Activated T-helper 2 cell treated with anti-CD3 and anti-CD28 coated beads, Interferon-gamma antibody, Interleukin-2, Interleukin-4, amounts not matched to agents 10 μg/mL and 5 μg/mL and 100 μg/mL, durations not matched to agents 14 hours and 24 hours and 36 hours (primary cell): ENCODE results near the gene CCDC47. TPM values are rescaled to one million over a fixed set of nuclear protein-coding genes. Genes with fewer than 3 reads are reported as not detected.

Experiments used
- DNase-seq: peaks from one replicate; pipeline ENCODE4 v3.0.0; 2021; ENCODE audit warnings: low spot score
- H3K27ac Mint-ChIP-seq: one replicate; pipeline ENCODE4 v1.8.0; 2021; ENCODE audit warnings: mixed read lengths
- H3K27me3 Mint-ChIP-seq: one replicate; pipeline ENCODE4 v1.8.0; 2021; ENCODE audit warnings: low read depth, mixed read lengths
- H3K36me3 Mint-ChIP-seq: one replicate; pipeline ENCODE4 v1.8.0; 2021; ENCODE audit warnings: low read depth, mixed read lengths
- H3K4me1 Mint-ChIP-seq: one replicate; pipeline ENCODE4 v1.8.0; 2021; ENCODE audit warnings: low read depth, mixed read lengths
- H3K4me3 Mint-ChIP-seq: one replicate; pipeline ENCODE4 v1.8.0; 2021; ENCODE audit warnings: low read depth, mild to moderate bottlenecking, moderate library complexity, mixed read lengths
- H3K9me3 Mint-ChIP-seq: one replicate; pipeline ENCODE4 v1.8.0; 2021; ENCODE audit warnings: mixed read lengths
- intact Hi-C: fragments of 100-400 bp; cut with micrococcal nuclease; formaldehyde crosslinking; loops from one replicate; pipeline ENCODE4 v1.15.1; 2023
- total RNA-seq: library from RNA; stranded (reverse); gene quantifications from 2 replicates; pipeline ENCODE4 v1.2.3, GENCODE V29; 2022

Gene CCDC47
- total RNA-seq, 1 donor from 2014 or later, result 73.7 TPM

DNA sequence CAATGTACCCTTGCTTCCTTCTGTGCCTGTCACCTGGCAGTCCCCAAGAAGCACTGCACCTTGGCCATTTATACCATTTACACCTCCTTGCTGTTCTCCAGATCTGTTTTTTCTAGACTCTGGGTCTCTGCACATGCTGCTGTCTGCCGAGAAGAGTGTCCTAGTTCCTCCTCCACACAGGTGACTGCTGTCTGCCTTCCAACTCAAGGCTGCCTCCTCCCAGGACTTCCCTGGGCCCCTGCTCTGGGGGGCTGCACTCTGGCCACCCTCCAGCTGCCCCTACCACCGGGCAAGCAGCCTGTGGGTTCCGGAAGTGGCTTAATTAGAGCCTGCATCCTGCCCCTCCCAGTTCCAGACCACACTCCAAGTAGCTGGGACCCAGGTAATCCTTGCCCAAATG lies 67.7 kb downstream of the CCDC47 start:
- Mint-ChIP-seq H3K4me1 (peaks cover 58% of the 10 kb centered on the region), H3K9me3 (no peaks in the 10 kb centered on the region), H3K27me3 (no peaks in the 10 kb centered on the region), H3K4me3 (no peak overlapping the region), H3K27ac (peak overlapping the region; percentile 11), H3K36me3 (peaks cover 61% of the 10 kb centered on the region)
- intact Hi-C loops, result no loop called here
- DNase-seq, result no peak

GRCh38 chr17:63704836-63705235 lies 68.6 kb downstream of the CCDC47 start:
- no peak overlapping the region for H3K4me3 Mint-ChIP-seq
- no peak overlapping the region for H3K27ac Mint-ChIP-seq
- peaks cover 57% of the 10 kb centered on the region for H3K4me1 Mint-ChIP-seq
- no peaks in the 10 kb centered on the region for H3K27me3 Mint-ChIP-seq
- no peak for DNase-seq
- peaks cover 54% of the 10 kb centered on the region for H3K36me3 Mint-ChIP-seq
- no peaks in the 10 kb centered on the region for H3K9me3 Mint-ChIP-seq
- intact Hi-C loops, result no loop called here

- intact Hi-C loops, result no loop called here
- Mint-ChIP-seq H3K27ac (no peak overlapping the region), H3K36me3 (peaks cover 48% of the 10 kb centered on the region), H3K4me1 (peaks cover 54% of the 10 kb centered on the region), H3K9me3 (no peaks in the 10 kb centered on the region), H3K4me3 (no peak overlapping the region), H3K27me3 (no peaks in the 10 kb centered on the region)
- no peak for DNase-seq
Observed at GRCh38 chr17:63704259-63704576, 69.2 kb downstream of the CCDC47 start.

DNA sequence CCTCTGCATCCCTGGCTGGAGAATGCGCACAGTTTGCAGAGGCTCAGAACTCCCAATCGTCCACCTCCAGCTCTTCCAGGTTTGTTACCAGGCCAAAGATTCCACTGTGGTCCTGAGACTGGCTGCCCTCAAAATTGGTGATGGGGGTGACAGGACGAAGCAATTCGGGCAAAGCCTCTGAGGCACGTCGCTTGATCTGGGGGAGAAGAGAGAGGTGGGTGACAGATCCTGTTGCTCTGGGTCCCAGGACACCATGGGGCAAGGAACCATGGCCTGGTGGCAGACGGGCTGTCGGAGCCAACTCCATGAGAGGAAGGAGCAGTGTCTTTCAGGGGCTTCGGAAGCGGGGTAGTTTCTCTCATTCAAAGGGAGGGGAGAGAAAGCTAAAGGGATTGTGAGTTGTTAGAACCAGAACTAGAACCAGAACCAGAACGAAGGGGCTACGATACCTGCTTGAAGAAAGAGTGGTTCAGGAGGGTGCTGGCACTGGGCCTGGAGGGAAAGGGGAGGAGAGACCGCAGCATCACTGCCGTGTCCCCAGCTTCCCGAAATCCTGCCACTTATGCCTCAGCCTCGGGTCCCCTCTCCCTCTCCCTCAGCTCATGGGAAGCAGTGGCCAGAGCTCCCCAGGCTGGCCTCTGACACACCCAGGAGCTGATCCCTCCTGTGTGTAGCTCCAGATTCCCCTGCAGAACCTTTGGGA lies 69.7 kb downstream of the CCDC47 start:
- intact Hi-C loops, result no loop called here
- H3K9me3 Mint-ChIP-seq, result no peaks in the 10 kb centered on the region
- DNase-seq, result no peak
- H3K27ac Mint-ChIP-seq, result no peak overlapping the region
- H3K4me3 Mint-ChIP-seq, result peak overlapping the region; percentile 34
- no peaks in the 10 kb centered on the region for H3K27me3 Mint-ChIP-seq
- peaks cover 49% of the 10 kb centered on the region for H3K4me1 Mint-ChIP-seq
- peaks cover 43% of the 10 kb centered on the region for H3K36me3 Mint-ChIP-seq

DNA sequence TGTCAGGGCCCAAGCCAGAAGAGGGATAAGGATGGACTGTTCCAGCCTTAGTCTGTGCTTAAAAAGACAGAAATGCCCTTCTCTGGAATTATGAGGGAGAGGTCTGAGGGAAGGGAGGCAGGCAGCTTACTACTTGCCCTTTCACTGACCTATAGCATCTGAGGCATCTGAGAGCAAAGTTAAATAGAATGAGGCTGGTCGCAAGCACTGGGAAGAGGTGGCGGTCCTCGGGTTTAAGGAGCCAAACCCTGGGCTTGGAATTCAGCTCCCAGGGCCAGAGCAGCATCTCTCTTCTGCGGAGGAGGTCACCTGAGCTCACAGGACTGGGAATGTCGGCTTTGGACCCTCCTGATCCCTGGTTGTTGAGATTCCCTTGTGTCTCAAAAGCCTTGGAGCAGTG lies 70.4 kb downstream of the CCDC47 start:
- H3K27ac Mint-ChIP-seq, result peak overlapping the region; percentile 94
- DNase-seq, result no peak
- no peaks in the 10 kb centered on the region for H3K27me3 Mint-ChIP-seq
- intact Hi-C loops, result no loop called here
- H3K36me3 Mint-ChIP-seq, result peaks cover 45% of the 10 kb centered on the region
- peak overlapping the region; percentile 81 for H3K4me3 Mint-ChIP-seq
- H3K4me1 Mint-ChIP-seq, result peaks cover 48% of the 10 kb centered on the region
- H3K9me3 Mint-ChIP-seq, result no peaks in the 10 kb centered on the region

- Mint-ChIP-seq H3K36me3 (peaks cover 48% of the 10 kb centered on the region), H3K4me3 (peak overlapping the region; percentile 81), H3K27me3 (no peaks in the 10 kb centered on the region), H3K4me1 (peaks cover 52% of the 10 kb centered on the region), H3K9me3 (no peaks in the 10 kb centered on the region), H3K27ac (peak overlapping the region; percentile 94)
- DNase-seq, result no peak
- intact Hi-C loops, result no loop called here
Observed at GRCh38 chr17:63702721-63703015, 70.7 kb downstream of the CCDC47 start.

- intact Hi-C loops, result loop anchor here (2.0 kb wide), 2 partner anchors 125 to 141 kb away; partner anchors contain the start of genes FTSJ3, PSMC5 and SMARCD2
- peaks cover 55% of the 10 kb centered on the region for H3K4me1 Mint-ChIP-seq
- H3K27ac Mint-ChIP-seq, result peak overlapping the region; percentile 94
- H3K27me3 Mint-ChIP-seq, result no peaks in the 10 kb centered on the region
- no peaks in the 10 kb centered on the region for H3K9me3 Mint-ChIP-seq
- peaks cover 51% of the 10 kb centered on the region for H3K36me3 Mint-ChIP-seq
- peak; percentile 72 for DNase-seq
- peak overlapping the region; percentile 81 for H3K4me3 Mint-ChIP-seq
Observed at GRCh38 chr17:63701868-63702720, 71.3 kb downstream of the CCDC47 start.

DNA sequence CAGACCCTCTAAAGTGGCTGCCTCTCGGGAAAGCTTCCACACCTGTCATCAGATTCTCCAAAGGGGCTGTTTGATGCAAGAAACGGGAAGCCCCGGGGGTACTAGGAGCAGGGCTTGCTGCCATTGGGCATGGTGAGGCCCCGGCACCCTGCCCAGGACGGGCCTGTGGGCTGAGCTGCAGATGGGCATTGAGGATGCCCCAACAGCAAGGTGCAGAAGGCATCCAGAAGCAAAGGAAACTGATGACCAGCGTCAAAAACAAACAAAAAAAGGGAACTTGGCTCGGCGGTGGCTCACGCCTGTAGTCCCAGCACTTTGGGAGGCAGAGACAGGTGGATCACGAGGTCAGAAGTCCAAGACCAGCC lies 72.0 kb downstream of the CCDC47 start:
- intact Hi-C loops, result loop anchor here (2.0 kb wide), 2 partner anchors 125 to 141 kb away; partner anchors contain the start of genes FTSJ3, PSMC5 and SMARCD2
- Mint-ChIP-seq H3K4me1 (peaks cover 56% of the 10 kb centered on the region), H3K27me3 (no peaks in the 10 kb centered on the region), H3K27ac (peak overlapping the region; percentile 94), H3K36me3 (peaks cover 57% of the 10 kb centered on the region), H3K4me3 (peak overlapping the region; percentile 81), H3K9me3 (no peaks in the 10 kb centered on the region)
- DNase-seq, result no peak

DNA sequence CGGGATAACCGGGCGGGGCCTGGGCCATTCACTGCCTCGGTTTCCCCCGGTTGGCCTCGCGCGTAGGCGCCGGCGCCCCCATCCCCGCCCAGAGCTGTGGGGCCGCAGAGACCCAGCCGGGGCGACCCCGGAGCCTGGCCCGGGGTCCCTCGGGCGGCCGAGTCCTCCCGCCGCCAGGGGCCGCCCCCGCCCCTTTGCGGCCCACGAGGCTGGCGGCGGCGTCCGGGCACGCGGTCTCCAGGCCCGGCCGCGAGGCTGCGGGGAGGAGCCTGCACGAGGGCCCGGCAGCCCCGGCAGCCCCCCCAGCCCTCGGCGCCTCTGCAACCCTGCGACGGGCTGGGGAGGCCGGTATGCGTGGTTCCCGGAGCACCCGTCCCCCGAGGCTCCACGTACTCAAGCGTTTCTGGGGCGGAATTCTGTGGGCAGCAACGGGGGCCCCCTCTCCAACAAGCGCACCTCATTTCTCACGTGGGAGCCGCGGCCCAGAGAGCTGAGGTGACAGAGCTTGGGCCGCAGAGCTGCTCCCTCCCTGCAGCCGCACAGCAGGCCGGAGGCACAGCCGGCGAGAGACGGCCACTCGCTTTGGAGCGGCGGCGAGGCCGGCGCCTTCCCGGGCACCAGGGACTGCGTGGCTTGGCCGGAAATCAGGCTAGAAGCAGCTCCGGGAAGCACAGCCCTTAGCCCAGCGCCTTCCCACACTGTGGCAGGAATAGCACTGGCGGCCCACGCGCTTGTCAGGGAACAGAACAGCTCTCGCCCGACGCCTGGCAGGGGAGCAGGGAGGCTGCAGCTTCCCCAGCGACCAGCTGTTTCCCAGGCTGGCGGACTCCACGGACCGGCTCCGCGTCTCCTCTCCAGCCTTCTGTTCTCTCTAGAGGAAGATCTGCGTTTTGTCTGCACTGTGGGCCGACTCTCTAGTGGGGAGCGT lies 72.6 kb downstream of the CCDC47 start:
- H3K4me3 Mint-ChIP-seq, result peak overlapping the region; percentile 81
- peaks cover 62% of the 10 kb centered on the region for H3K36me3 Mint-ChIP-seq
- no peaks in the 10 kb centered on the region for H3K27me3 Mint-ChIP-seq
- peak overlapping the region; percentile 94 for H3K27ac Mint-ChIP-seq
- DNase-seq, result peak; percentile 53
- H3K4me1 Mint-ChIP-seq, result peaks cover 56% of the 10 kb centered on the region
- H3K9me3 Mint-ChIP-seq, result no peaks in the 10 kb centered on the region
- intact Hi-C loops, result loop anchor here (2.0 kb wide), 2 partner anchors 126 to 142 kb away; partner anchors contain the start of genes FTSJ3, PSMC5 and SMARCD2

- H3K9me3 Mint-ChIP-seq, result no peaks in the 10 kb centered on the region
- H3K27me3 Mint-ChIP-seq, result no peaks in the 10 kb centered on the region
- H3K4me3 Mint-ChIP-seq, result peak within 1 kb of the TSS; percentile 93
- peaks cover 62% of the 10 kb centered on the region for H3K36me3 Mint-ChIP-seq
- peak within 1 kb of the TSS; percentile 94 for H3K27ac Mint-ChIP-seq
- intact Hi-C loops, result loop anchor here (1.0 to 5.0 kb wide), 6 partner anchors 41 to 273 kb away; partner anchors contain the start of genes CCDC47, FTSJ3, MAP3K3 and PSMC5
- peak; percentile 77 for DNase-seq
- peaks cover 56% of the 10 kb centered on the region for H3K4me1 Mint-ChIP-seq
Observed at GRCh38 chr17:63699638-63700527, 73.5 kb downstream of the CCDC47 start, which contains the start of gene LIMD2. Gene LIMD2 (minus strand): TSS chr17:63700125. CDS start chr17:63699298, 827 bp downstream.

DNA sequence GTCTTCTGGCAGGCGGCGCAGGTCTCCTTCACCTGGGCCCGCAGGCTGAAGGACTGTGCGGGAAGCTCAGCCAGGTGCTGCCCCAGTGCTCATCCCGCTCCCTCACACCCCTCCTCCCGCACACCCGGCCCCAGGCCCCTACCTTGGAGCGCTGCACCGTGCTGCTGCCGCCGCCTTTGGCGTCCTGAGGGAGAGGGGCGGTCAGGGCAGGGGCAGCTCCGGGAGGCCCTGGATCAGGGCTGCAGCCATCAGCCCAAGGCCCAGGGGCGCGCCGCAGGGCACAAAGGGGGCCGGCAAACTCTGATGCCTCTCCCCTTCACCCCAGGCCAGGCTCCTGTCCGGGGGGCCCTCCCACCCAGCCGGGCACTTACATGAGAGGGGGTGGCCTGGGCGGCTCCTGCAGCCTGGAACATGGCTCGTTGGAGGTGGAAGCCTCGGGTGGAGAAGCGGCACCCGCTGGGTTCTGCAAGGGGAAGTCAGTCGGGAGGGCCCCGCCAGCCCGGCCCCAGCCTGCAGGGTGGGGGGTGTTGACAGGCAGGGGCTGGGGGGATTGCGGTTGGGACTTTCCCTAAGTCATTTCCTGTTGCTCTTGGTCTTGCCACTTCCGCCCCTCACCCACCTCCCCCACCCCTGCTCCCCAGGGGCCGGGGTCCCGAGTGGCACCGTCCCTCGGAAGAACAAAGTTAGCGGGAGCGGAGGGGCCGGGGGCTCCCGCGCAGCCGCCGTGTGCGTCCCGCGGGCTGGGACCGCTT lies 74.3 kb downstream of the CCDC47 start:
- peak; percentile 85 for DNase-seq
- H3K27me3 Mint-ChIP-seq, result no peaks in the 10 kb centered on the region
- peaks cover 60% of the 10 kb centered on the region for H3K36me3 Mint-ChIP-seq
- H3K4me1 Mint-ChIP-seq, result peaks cover 59% of the 10 kb centered on the region
- peak overlapping the region; percentile 93 for H3K4me3 Mint-ChIP-seq
- no peaks in the 10 kb centered on the region for H3K9me3 Mint-ChIP-seq
- peak overlapping the region; percentile 90 for H3K27ac Mint-ChIP-seq
- intact Hi-C loops, result loop anchor here (1.0 to 5.0 kb wide), 4 partner anchors 42 to 272 kb away; partner anchors contain the start of genes CCDC47, MAP3K3 and STRADA
